GM06990 (cell line): Measurements from ENCODE around the gene FTCD.

Experiments
- DNase-seq: peaks from one replicate; pipeline ENCODE4 v3.0.0-alpha.2; 2011; ENCODE audit not compliant: insufficient read length; ENCODE audit errors: extremely low read depth
- H3K27me3 ChIP-seq: replicated peaks from 2 replicates; pipeline ENCODE4 v1.6.0; 2011; ENCODE audit warnings: low read length; ENCODE audit not compliant: control insufficient read depth, insufficient read depth
- H3K36me3 ChIP-seq: 2 replicates; pipeline ENCODE4 v1.5.1; 2011; ENCODE audit warnings: low read length; ENCODE audit not compliant: control insufficient read depth, insufficient read depth
- H3K4me3 ChIP-seq: replicated peaks from 2 replicates; pipeline ENCODE4 v1.5.1; 2011; ENCODE audit warnings: low read depth, mild to moderate bottlenecking, control low read depth, low read length
- TF ChIP-seq, protein P1 (sequence below): IDR thresholded peaks from 2 replicates; pipeline ENCODE4 v1.5.1; 2011; ENCODE audit warnings: low read length, control low read depth, mild to moderate bottlenecking, inconsistent platforms; ENCODE audit not compliant: insufficient read depth, poor library complexity, severe bottlenecking

The FTCD gene

DNA sequence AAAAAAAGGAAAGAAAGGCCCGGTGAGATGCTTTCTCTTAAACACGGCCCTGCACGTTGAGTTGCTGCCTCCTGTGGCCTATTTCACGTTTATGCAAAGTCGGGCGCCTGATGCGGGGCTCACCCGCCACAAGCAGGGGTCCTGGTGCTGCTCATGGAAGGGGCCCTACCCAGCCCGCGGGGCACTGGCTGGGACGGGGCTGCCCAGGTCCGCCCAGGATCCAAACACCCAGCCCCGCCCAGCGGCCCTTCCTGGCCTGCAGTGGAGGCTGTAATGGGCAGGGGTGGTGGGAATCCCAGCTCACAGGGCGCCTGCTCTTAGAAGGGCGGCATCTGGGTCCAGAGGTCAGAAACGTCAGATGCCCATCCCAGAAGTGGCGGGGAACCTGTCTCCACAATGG is 55.9 kb downstream of the FTCD start:
- Histone ChIP-seq H3K4me3 (no peak overlapping the region), H3K27me3 (no peaks in the 10 kb centered on the region), H3K36me3 (no peaks in the 10 kb centered on the region)
- TF ChIP-seq, protein P1, sequence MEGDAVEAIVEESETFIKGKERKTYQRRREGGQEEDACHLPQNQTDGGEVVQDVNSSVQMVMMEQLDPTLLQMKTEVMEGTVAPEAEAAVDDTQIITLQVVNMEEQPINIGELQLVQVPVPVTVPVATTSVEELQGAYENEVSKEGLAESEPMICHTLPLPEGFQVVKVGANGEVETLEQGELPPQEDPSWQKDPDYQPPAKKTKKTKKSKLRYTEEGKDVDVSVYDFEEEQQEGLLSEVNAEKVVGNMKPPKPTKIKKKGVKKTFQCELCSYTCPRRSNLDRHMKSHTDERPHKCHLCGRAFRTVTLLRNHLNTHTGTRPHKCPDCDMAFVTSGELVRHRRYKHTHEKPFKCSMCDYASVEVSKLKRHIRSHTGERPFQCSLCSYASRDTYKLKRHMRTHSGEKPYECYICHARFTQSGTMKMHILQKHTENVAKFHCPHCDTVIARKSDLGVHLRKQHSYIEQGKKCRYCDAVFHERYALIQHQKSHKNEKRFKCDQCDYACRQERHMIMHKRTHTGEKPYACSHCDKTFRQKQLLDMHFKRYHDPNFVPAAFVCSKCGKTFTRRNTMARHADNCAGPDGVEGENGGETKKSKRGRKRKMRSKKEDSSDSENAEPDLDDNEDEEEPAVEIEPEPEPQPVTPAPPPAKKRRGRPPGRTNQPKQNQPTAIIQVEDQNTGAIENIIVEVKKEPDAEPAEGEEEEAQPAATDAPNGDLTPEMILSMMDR, result no peak
- DNase-seq, result no peak

DNA sequence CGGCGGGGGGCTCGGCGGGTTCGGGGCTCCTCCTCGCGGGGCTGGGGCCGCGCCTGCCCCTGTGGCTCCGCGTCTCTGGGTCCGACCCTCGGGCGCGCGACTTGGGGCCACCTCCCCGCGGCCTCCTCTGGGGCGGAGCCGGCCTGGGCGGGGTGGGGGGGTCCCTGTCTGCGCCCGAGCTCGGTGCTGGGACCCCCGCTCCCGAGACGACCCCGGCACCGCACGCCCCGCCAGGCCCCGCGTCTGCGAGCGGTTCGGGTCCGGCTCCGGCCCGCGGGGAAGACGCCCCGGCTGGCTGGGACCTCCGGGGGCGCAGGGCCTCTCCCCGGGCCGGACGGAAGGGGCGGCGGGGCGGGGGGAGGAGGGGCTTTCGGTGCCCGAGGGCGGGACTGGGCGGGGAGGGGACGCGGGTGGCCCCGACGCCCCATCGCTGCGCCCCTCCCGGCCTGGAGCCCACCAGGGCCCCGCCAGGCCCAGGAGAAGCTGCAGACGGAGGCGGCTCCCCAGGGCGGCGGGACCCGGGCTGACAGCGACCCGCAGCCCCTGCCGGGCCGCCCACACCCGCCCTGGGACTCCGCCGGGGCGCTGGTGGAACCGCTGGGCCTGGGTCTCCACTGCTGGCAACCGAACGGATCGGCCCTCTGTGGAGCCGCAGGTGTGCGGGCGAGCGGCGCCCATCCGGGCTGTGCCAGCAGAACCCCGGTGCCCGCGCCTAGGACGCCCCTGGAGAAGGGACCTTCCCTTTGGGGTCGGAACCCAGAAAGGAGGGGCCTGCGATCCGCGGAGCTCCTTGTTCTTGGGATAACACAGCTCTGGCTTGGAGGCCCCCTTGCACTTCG is 56.9 kb downstream of the FTCD start:
- TF ChIP-seq, protein P1, result no peak
- no peaks in the 10 kb centered on the region for H3K36me3 ChIP-seq
- H3K4me3 ChIP-seq, result no peak overlapping the region
- no peak for DNase-seq
- no peaks in the 10 kb centered on the region for H3K27me3 ChIP-seq

DNA sequence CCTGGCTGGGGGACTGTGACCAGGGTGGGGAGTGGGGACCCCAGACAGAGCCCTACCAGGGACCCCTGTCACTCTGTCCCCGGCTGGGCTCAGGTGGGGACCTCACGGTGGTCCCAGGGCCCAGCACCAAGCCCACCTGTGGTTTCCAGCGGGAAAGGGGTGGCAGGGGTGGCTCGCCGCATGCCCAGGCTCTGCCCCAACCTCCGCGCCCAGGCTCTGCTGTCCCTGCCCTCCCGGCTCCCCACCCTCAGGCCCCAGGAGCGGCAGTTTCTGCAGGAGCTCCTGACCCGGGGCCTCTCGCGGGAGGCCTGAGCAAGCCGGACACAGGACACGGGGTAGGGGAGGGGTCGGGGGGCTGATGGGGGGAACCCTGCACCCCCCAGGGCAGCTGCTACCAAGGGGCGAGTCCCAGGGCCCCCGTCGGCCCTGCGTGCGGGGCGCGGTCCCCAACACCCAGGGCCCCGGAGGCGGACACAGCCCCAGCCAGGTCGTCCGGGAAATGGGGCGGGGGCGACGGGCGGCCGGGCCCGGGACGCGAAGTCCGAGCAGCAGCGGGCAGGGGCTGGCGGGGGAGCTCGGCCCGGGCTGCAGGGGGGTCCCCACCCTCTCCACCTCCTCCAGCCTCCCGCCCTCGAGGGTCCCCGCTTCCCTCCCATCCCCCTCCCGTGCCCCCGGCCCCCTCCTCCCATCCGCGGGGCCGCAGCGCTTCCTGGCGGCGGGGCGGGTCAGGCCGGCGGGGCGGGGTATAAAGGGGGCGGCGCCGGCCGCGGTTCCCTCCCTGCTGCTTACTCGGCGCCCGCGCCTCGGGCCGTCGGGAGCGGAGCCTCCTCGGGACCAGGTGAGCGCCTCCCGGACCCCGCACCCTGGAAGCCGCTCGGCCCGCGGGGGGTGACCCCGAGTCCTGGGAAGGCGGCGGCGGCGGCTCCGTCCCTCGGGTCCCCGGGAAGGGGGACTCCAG is 57.8 kb downstream of the FTCD start, which contains the start of gene COL6A2:
Gene COL6A2 (plus strand): TSS at position 777 of the 958 bp plus-strand sequence.
- H3K36me3 ChIP-seq, result no peaks in the 10 kb centered on the region
- no peak for DNase-seq
- H3K27me3 ChIP-seq, result no peaks in the 10 kb centered on the region
- no peak within 1 kb of the TSS for H3K4me3 ChIP-seq
- TF ChIP-seq, protein P1, result no peak

DNA sequence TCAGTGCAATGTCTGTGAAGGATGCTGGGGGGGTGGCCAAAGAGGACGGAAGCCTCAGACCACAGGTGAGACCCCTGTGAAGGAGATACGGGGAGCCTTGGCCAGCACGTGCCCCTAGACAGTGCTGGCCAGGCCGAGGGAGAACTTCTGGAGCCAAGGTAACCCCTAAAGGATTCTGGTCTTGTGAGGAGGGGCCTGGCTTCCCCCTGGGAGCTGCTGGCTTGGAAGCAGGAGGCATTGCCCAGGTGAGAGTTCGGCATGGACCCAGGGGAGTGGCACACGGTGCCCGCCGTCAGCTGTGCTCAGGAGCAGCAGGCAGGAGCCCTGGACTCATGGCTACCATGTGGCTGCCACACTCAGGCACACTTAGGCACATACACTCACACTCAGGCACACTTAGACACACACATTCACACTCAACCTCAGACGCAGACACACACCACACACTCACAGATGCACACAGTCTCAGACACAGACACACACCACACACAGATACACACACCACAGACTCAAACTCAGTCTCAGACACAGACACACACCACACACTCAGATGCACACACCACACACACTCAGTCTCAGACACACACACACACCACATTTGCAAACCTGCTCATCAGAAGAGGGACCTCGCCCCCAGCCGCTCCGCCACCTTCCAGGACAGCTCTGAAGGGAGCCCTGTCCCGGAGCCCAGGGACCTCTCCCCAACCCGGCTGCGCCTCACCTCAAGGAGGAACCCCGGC is 58.6 kb downstream of the FTCD start:
- Histone ChIP-seq H3K27me3 (no peaks in the 10 kb centered on the region), H3K36me3 (no peaks in the 10 kb centered on the region), H3K4me3 (no peak overlapping the region)
- TF ChIP-seq, protein P1, result no peak
- no peak for DNase-seq

DNA sequence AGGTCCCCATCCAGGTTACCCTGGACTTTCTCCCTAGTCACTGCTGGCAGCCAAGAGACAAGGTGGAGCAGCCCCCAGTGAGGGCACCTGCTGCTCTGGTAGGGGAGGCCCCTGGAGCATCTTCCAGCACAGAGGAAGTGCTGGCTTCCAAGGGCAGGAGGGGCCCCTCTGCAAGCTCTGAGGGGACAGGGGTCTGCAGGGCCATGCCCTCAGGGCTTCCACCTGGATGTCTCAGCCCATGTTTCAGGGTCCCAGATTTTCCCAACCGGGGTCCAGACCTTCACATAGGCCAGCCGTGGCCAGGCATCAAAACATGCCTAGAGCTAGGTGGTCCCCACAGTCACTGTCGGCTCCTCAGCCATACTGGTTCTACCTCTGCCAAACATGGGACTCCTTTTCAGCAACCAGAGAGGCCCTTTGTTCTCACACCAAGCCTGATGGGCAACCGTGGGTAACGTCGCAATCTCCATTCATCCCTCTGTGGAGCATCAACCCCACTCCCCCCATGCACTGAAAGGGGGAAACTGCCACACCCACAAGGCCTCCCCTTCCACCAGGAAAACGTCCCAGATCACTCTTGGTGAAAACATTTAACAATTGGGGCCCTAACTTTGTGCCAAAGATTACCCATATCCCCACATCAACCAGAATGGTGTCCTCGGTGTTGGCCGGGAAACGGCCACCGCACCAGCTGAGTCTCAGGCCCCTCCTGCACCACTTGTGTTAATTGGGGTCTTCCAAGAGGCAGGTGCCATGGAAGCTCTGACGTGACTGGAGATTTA is 59.4 kb downstream of the FTCD start:
- TF ChIP-seq, protein P1, result no peak
- H3K27me3 ChIP-seq, result no peaks in the 10 kb centered on the region
- no peak overlapping the region for H3K4me3 ChIP-seq
- no peaks in the 10 kb centered on the region for H3K36me3 ChIP-seq
- no peak for DNase-seq
